Fibroblast of gingiva (primary cell): ENCODE measurements around the gene SHCBP1.
A peak's percentile ranks its signal among the peaks of the same experiment; 100 is the strongest.
"Not testable (repeated sequence)": the region's sequence is repeated elsewhere in the genome, so short reads cannot be mapped to it uniquely, and the experiment has no call there.

Experiments used
- DNase-seq: peaks from one replicate; pipeline ENCODE4 v3.0.0-alpha.2; 2011; ENCODE audit warnings: low read depth

Gene SHCBP1

GRCh38 chr16:46621006-46621933, at the start of gene SHCBP1:
TSS of gene SHCBP1 (minus strand) at chr16:46621379. CDS start at chr16:46621359, 20 bp downstream.
- peak; percentile 88 for DNase-seq

- no peak for DNase-seq
Measured at GRCh38 chr16:46662123-46662522, 40.9 kb upstream of the SHCBP1 start.

GRCh38 chr16:46658925-46659324, 37.7 kb upstream of the SHCBP1 start:
- DNase-seq, result no peak

- DNase-seq, result no peak
Measured at GRCh38 chr16:46651305-46651704, 30.1 kb upstream of the SHCBP1 start.

GRCh38 chr16:46650254-46650623, 29.1 kb upstream of the SHCBP1 start:
- peak; percentile 66 for DNase-seq

GRCh38 chr16:46649588-46650253, 28.5 kb upstream of the SHCBP1 start:
- DNase-seq, result no peak

- DNase-seq, result no peak
Measured at GRCh38 chr16:46648656-46649055, 27.5 kb upstream of the SHCBP1 start.

- DNase-seq, result peak; percentile 12
Measured at GRCh38 chr16:46638947-46639925, 18.1 kb upstream of the SHCBP1 start.

- DNase-seq, result no peak
Measured at GRCh38 chr16:46632778-46633733, 11.9 kb upstream of the SHCBP1 start.

- peak; percentile 67 for DNase-seq
Measured at GRCh38 chr16:46629331-46630219, 8.4 kb upstream of the SHCBP1 start.

- no peak for DNase-seq
Measured at GRCh38 chr16:46627746-46628145, 6.6 kb upstream of the SHCBP1 start.

- not testable (repeated sequence) for DNase-seq
Measured at GRCh38 chr16:46626681-46627080, 5.5 kb upstream of the SHCBP1 start.

GRCh38 chr16:46624862-46625261, 3.7 kb upstream of the SHCBP1 start:
- not testable (repeated sequence) for DNase-seq

GRCh38 chr16:46623707-46624106, 2.5 kb upstream of the SHCBP1 start:
- not testable (repeated sequence) for DNase-seq

GRCh38 chr16:46623246-46623645, 2.1 kb upstream of the SHCBP1 start:
- DNase-seq, result not testable (repeated sequence)

GRCh38 chr16:46621934-46622676, 926 bp upstream of the SHCBP1 start:
- DNase-seq, result no peak

- DNase-seq, result no peak
Measured at GRCh38 chr16:46620266-46621005, 743 bp downstream of the SHCBP1 start.

- no peak for DNase-seq
Measured at GRCh38 chr16:46618516-46618915, 2.7 kb downstream of the SHCBP1 start.
